Choroid plexus epithelial cell (primary cell): ENCODE measurements around the gene USP37.

Source experiments
- DNase-seq: peaks from one replicate; pipeline ENCODE4 v3.0.0-alpha.2; 2010; ENCODE audit warnings: low read depth
- H3K4me3 ChIP-seq: 2 replicates; pipeline ENCODE4 v1.5.1; 2011; ENCODE audit warnings: low read depth, mild to moderate bottlenecking, control low read depth, low read length, moderate library complexity
- TF ChIP-seq, protein P1 (sequence below): conservative IDR thresholded peaks from 2 replicates; pipeline ENCODE4 v1.5.1; 2011; ENCODE audit warnings: low read depth, mild to moderate bottlenecking, control low read depth, inconsistent platforms, low read length, moderate library complexity

USP37 gene, protein sequence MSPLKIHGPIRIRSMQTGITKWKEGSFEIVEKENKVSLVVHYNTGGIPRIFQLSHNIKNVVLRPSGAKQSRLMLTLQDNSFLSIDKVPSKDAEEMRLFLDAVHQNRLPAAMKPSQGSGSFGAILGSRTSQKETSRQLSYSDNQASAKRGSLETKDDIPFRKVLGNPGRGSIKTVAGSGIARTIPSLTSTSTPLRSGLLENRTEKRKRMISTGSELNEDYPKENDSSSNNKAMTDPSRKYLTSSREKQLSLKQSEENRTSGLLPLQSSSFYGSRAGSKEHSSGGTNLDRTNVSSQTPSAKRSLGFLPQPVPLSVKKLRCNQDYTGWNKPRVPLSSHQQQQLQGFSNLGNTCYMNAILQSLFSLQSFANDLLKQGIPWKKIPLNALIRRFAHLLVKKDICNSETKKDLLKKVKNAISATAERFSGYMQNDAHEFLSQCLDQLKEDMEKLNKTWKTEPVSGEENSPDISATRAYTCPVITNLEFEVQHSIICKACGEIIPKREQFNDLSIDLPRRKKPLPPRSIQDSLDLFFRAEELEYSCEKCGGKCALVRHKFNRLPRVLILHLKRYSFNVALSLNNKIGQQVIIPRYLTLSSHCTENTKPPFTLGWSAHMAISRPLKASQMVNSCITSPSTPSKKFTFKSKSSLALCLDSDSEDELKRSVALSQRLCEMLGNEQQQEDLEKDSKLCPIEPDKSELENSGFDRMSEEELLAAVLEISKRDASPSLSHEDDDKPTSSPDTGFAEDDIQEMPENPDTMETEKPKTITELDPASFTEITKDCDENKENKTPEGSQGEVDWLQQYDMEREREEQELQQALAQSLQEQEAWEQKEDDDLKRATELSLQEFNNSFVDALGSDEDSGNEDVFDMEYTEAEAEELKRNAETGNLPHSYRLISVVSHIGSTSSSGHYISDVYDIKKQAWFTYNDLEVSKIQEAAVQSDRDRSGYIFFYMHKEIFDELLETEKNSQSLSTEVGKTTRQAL

DNA sequence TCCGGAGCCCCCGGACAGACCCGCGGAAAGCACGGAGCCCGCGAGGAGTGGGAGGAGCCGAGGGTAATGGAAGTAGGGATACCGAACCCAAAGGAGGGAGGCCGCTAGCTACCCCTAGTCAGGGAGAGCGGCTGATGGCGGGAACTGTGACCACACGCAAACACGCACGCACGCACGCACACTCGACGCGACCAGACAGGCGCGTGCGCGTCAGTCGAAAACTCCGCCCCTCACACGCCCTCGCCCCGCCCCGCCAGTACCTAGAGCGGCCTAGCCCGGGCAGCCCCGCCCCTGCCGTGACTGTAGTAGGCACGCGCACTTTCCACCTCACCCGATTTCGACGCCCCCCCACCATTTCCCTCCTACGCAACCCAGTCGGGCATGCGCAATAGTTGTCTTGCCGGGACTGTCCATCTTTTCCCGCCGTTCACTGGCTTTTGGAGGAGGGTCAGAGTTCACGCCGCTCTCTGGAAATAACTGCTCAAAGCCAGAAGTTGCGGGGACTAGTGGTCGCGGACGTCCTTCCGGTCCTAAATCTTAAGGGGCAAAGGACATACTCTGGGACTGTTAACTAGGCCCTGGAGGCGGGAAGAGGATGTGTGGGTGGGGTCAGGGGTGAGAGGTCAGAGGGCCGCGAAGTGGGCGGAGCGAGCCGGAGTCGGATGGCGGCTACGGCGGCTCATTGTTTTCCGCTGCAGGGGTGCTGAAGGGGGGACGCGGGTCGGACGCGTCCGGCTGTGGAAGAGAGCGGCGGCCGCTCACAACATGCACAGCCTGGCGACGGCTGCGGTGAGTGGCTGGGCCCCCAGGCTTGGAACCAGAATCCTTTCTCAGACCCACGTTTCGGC, at the start of gene USP37, which contains the start of gene CNOT9:
Gene USP37 (minus strand): TSS at position 162 of the 848 bp plus-strand sequence. CDS start 9,698 bp downstream, outside the sequence.
Gene CNOT9 (plus strand): TSS at position 650 of the 848 bp plus-strand sequence. CDS start 116 bp downstream, at position 766.
- DNase-seq: peak; percentile 99
- peak within 1 kb of the TSS; percentile 90 for H3K4me3 ChIP-seq
- TF ChIP-seq, protein P1, sequence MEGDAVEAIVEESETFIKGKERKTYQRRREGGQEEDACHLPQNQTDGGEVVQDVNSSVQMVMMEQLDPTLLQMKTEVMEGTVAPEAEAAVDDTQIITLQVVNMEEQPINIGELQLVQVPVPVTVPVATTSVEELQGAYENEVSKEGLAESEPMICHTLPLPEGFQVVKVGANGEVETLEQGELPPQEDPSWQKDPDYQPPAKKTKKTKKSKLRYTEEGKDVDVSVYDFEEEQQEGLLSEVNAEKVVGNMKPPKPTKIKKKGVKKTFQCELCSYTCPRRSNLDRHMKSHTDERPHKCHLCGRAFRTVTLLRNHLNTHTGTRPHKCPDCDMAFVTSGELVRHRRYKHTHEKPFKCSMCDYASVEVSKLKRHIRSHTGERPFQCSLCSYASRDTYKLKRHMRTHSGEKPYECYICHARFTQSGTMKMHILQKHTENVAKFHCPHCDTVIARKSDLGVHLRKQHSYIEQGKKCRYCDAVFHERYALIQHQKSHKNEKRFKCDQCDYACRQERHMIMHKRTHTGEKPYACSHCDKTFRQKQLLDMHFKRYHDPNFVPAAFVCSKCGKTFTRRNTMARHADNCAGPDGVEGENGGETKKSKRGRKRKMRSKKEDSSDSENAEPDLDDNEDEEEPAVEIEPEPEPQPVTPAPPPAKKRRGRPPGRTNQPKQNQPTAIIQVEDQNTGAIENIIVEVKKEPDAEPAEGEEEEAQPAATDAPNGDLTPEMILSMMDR: no peak

DNA sequence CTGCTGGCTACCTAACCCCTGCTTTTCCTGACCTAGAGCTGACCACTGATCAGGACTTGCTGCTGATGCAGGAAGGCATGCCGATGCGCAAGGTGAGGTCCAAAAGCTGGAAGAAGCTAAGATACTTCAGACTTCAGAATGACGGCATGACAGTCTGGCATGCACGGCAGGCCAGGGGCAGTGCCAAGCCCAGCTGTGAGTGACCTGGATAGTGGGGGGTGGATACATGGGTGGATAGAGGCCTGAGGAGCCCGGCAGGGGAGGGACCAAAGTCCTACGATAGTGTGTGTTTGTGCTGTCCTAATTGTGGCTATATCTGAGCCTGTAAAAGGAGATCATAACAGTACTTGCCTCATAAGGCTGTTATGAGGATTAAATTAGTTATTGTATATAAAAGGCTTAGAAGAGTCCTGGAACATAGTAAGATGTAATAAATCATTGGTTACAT, 47.7 kb upstream of the USP37 start:
- DNase-seq: no peak

DNA sequence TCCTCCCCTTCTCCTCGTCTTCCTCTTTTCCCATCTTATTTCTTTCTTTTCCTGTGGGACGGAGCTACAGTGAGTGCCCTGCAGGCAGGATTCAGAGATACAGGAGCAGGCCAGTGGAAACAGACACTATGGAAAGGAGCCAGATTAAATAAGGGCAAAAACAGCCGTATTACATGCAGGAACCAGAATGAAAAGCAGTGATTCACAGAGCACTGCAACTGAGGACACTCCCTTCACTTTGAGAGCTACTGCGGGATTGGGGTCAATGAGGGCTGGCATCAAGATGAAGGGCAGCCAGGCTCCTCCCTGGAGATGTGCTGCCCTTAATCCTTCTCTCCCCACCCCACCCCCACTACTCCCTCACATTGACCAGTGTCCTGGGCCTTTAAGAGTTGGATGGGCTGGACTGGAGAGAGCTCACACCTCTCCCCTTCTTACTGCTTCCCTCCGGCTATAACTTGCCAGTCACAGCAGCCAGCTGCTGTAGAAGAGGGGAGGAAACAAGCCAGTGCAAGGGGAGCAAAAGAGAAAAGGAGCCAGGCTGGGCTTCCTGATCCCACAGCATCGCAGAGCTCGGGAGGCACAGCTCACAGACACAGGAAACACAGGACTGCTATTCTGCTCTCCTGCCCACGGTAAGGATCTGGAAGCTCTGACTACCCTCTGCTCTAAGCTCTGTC, 39.4 kb upstream of the USP37 start, which contains the start of gene PLCD4:
Gene PLCD4 (plus strand): TSS at position 464 of the 680 bp plus-strand sequence. CDS start 7,841 bp downstream, outside the sequence.
- TF ChIP-seq, protein P1: peak; percentile 32
- peak; percentile 66 for DNase-seq
- H3K4me3 ChIP-seq: peak within 1 kb of the TSS; percentile 36

More for the DNA sequence above, 47.7 kb upstream of the USP37 start:
- TF ChIP-seq, protein P1: no peak
- H3K4me3 ChIP-seq: no peak overlapping the region

DNA sequence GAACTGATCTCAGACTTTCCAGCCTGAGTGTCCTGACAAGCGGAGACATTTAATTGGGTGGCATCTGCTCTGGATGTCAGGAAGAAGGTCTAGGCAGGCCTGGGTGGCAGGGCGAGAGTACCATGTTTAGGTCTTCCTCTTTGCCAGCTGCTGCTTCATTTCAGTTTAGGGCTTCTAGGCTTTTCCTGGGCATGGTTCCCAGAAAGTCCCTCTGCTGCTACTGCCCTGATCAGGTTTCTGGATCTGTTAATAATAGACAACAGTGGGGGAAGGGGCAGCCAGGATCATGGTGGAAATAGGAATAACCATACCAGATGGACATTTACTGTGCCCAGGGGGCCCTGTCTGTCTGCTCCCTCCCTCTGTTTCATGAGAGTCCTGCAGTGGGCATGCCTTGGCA, 37.3 kb upstream of the USP37 start:
- no peak overlapping the region for H3K4me3 ChIP-seq
- TF ChIP-seq, protein P1: no peak
- peak; percentile 58 for DNase-seq

DNA sequence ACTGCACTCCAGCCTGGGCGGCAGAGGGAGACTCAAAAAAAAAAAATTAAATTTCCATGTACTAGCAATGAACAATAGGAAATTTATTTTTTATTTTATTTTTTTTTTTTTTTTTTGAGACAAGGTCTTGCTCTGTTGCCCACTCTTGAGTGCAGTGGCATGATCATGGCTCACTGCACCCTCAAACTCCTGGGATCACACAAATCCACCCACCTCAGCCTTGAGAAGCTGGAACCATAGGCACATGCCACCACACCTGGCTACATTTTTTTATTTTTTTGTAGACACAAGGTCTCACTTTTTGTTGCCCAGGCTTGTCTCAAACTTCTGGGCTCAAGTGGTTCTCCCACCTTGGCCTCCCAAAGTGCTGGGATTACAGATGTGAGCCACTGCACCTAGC, 17.4 kb upstream of the USP37 start:
- H3K4me3 ChIP-seq: no peak overlapping the region
- no peak for DNase-seq
- TF ChIP-seq, protein P1: no peak
